Measurements from ENCODE around the gene ZNF70.

Gene ZNF70

DNA sequence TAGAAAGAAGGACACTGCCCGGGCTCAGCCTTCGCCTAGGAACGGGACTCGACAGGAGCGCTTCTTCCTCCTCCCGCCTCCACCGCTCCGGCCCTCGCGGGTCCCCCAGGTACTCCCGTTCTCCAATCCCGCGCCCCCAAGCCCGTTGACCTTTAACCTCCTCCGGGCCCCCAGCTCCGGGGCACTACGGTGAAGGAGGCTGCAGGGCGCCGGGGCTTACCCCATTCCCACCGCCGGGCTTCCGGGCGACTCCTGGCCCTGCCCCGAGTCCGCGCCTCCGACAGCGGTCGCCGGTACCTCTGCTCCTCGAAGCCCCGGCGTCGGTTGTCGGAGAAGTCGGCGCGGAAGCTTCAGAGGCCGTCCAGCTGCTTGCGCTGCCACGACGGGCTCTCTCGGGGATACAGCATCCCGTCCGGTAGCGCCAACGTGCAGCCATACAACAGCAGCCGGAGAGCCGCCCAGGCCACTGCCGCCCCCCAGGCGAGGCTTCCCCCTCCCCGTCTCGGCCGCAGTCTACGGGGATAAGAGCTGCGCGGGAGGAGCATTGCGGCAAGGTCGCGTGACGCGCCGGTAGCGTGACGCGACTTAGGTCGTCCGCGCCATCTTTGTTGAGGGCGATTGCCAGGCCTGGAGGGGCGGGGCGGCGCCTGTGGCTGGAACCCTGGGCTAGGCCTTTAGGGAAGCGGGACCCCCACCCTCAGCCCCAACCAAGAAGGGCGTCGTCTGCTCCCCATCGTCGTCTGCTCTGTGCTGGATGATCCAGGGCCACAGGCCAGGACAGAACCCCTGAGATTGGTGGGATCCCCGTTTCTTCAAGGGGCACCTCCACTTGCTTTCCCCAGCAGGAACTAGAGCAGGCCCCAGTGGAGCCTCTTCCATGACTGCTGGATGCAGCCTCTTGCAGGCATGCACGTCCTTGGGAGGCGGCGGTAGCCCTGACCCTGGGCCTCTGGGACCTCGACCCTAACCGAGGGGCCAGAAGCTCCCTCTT, 33.8 kb downstream of the ZNF70 start:
- peak; percentile 73 to 74 for DNase-seq (ENCODE audit: low read depth in 2 of 2)

GRCh38 chr22:23715806-23716375, 35.0 kb downstream of the ZNF70 start:
- no peak for DNase-seq (ENCODE audit: low read depth in 2 of 2)

DNA sequence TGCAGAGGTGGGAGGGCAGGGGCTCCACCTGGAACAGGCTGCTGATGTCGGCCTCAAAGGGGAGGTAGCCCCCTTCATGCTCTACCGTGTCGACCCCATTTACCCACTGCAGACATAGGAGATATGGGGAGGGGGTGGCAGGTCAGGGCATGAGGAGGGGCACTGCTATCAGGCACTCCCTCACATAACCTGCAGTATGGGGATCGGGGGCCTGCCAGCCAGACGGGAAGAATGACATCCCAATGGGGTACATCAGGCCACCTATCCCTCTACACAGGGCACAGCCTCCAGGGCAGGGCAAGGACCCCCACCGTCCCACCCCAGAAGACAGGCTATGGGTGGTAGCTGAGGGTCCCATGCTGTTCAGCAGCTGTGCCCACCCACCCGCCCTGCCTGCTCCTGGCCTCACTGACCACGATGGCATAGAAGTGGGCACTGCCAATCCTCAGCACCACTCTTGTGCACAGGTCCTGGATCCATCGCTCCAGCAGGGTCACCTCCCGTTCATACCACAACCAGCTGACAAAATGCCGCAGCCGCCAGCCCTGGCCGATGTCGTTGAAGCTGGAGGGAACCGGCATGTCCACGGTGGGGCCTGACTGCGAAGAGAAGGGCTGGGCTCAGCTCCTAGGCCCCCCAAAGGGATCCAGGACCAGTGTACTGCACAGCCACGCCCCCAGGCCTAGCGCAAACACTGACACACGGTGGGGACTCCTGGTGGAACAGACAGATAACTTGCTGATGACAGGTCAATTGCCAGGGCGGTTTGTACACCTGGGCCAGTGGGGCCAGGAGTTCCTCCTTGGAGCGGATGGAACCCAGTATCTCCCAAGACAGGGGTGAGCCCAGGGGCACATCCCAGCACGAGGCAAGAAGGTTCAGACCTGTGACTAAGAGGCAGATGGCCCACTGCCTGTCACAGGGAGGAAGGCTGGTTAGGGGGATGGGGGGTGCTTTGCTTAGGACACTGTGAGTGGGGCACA, 36.0 kb downstream of the ZNF70 start:
- DNase-seq (ENCODE audit: low read depth in 2 of 2): no peak

DNA sequence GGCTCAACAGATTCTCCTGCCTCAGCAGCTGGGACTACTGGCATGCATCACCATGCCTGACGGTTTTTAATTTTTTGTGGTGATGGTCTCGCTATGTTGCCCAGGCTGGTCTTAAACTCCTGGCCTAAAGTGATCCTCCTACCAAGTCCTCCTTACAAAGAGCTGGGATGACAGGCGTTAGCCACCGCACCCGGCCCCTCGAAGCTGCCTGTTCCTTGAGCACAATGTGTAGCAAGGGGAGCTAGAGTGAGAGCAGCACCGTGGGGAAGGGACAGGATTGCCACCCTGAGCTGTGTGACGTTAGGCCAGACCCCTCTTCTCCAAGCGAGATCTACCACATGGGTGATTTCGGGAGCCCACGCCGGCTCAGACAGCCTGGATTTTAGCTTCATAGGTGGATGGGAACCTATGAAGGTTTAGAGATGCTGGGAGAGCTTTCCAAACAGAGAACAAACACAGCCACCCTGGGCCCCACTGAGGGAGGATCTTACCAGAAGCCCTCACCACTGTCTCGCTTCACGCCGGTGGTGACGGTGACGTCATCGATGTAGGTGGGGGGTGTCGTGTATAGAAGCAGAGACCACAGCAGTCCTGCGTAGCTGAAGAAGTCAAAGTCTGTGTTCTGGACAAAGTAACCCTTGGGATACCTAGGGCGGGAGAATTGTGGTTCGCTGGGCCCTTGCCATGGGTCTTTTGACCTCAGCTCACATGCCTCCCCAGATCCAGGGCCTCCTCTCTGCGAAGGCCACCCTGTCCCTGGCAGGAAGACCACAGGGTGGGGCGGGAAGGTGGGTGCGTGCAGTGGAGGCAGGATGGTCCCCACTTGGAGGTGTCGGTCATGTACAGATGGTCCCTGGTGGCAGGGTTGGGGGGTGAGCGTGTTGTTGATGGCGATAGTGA, 37.0 kb downstream of the ZNF70 start:
- no peak for DNase-seq (ENCODE audit: low read depth in 2 of 2)

DNA sequence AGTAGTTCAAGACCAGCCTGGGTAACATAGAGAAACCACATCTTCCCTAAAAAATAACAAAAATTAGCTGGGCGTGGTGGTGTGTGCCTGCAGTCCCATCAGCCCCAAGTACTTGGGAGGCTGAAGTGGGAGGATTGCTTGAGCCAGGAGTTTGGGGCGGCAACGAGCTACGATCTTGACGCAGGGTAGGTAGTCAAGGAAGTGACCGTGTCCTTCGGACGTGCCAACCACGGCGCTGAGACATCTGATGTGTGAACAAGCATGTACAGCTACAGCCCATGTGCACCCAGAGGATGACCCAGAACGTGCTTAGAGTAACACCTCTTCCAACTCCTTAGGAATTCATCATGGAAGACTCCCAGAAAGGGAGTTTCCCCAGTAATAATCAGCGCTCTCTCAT, 38.7 kb downstream of the ZNF70 start:
- DNase-seq (ENCODE audit: low read depth in 2 of 2): no peak

- DNase-seq (ENCODE audit: low read depth in 2 of 2): peak; percentile 20 to 26
Measured at GRCh38 chr22:23709107-23709506, 41.8 kb downstream of the ZNF70 start.

- DNase-seq (ENCODE audit: low read depth in 2 of 2): no peak
Measured at GRCh38 chr22:23708270-23708669, 42.6 kb downstream of the ZNF70 start.

DNA sequence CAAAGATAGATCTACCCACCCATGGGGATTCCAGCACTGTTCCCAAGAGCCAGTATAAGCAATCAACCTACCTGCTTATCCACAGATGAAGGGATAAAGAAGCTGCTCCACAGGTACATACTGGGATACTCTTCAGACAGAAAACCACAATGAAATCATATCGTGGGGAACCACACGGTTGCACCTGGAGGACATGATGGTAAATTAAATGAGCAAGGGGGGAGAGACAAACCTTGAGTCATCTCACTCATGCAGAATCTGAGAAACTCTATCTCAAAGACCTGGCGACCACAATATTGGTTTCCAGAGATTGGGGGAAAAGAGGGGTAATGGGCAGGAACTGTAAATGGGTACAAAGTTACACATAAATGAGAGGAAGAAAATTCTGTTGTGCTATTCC, 45.6 kb downstream of the ZNF70 start:
- DNase-seq (ENCODE audit: low read depth in 2 of 2): no peak

GRCh38 chr22:23704829-23705228, 46.1 kb downstream of the ZNF70 start:
- DNase-seq (ENCODE audit: low read depth in 2 of 2): no peak

- no peak for DNase-seq (ENCODE audit: low read depth in 2 of 2)
Measured at GRCh38 chr22:23704062-23704461, 46.9 kb downstream of the ZNF70 start.

GRCh38 chr22:23700706-23701105, 50.2 kb downstream of the ZNF70 start:
- no peak for DNase-seq (ENCODE audit: low read depth in 2 of 2)

DNA sequence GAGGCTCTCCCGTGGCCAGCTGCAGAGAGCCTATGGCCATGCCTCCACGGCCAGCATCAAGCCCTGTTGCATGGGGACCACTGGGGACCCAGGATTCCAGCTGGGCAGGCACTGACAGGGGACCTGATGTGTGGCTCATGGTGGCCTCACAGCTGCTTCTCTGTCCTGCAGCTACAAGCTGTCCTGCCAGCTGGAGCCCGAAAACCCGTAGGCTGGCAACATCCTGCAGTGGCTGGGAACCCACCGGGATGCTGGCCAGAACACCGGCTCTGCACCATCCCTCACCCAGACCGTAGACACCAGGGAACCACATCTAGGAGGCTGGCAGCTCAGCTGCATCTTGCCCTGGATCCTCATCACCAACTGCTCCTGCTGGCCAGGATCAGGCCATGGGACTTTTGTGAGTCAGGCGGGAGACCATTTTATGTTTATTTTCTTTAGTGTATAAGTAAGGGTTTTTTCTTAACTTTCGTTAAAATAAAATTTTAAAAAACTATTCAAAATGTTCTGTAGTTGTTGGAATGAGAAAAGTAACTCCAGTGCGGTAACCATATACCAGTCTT, 52.2 kb downstream of the ZNF70 start:
- no peak for DNase-seq (ENCODE audit: low read depth in 2 of 2)

- no peak for DNase-seq (ENCODE audit: low read depth in 2 of 2)
Measured at GRCh38 chr22:23698094-23698493, 52.8 kb downstream of the ZNF70 start.

- no peak for DNase-seq (ENCODE audit: low read depth in 2 of 2)
Measured at GRCh38 chr22:23697031-23697970, 53.6 kb downstream of the ZNF70 start.

GRCh38 chr22:23696326-23696851, 54.5 kb downstream of the ZNF70 start:
- DNase-seq (ENCODE audit: low read depth in 2 of 2): no peak

DNA sequence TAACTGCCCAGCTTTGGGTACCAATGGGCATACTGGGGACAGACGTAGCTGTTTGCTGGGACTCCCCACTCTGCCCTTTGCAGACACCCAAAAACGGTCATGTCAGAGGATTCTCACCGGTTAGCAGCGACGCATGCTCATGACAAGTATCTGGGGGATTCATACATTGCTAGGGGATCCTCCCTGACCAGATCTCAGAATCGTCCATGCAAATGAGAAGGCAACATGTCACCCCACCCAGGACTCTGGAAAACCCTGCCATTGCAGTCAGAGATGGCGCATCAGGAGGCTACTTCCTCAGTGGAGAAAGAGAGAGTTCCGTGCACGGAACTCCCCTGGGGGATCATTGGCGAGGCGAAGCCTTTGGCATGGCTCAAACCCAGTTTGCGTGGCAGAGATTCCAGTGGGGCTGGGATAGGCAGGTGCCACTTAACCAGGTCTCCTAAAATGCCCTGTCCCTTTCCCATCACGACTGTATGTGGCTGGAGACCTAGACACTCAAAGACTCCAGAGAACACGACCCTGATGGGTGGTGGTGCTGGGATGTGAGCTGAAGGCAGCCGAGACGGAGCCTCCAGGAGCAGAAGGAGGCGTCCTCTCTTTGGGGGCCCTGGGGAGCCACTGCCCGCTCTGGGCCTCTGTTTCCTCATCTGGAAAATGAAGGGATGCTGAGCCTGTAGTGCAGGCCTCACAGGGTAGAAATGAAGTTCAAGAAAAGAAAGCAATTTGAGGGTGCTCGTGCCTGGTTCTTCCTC, 55.2 kb downstream of the ZNF70 start:
- no peak for DNase-seq (ENCODE audit: low read depth in 2 of 2)

GRCh38 chr22:23695141-23695540, 55.8 kb downstream of the ZNF70 start:
- DNase-seq (ENCODE audit: low read depth in 2 of 2): no peak

DNA sequence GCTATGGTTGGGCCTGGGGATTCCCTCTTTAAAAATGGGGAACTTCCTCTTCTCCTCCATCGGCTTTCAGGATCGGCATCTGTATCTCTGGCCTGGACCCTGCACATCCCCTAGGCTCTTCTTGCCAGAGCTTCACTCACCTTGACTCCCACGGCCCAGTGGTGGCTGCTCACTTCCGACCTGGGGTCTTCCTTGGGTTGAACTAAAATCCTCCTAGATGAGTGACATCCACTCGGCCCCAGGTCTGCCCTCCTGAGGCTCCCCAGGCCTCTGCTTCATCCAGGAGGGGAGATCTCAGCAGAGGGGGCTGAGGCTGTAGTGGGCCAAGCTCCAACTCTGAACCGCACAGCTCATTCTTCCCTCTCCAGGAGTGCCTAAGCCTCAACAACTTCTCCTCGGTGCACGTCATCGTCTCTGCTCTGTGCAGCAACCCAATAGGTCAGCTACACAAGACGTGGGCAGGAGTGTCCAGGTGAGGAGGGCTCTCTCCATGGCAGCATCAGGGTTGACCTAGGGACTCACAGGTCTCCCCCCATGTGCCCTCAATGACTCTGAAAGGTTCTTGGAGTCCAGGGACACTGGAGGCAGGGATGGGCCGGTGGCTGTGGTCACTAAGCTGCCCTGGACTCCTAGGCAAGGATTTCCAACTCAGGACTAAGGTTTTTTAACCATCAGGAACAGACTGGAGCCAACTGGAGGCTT, 56.8 kb downstream of the ZNF70 start:
- DNase-seq (ENCODE audit: low read depth in 2 of 2): no peak
